ENCODE results near the gene STEEP1.

STEEP1 gene

GRCh38 chrX:119570351-119570835 lies 5.2 kb upstream of the STEEP1 start:
- H3K27me3 Mint-ChIP-seq: no peaks in the 10 kb centered on the region
- H3K36me3 Mint-ChIP-seq (ENCODE audit: low read depth): no peaks in the 10 kb centered on the region
- no peak overlapping the region for H3K4me3 Mint-ChIP-seq
- H3K27ac Mint-ChIP-seq: no peak overlapping the region
- no peaks in the 10 kb centered on the region for H3K9me3 Mint-ChIP-seq
- peaks cover 11% of the 10 kb centered on the region for H3K4me1 Mint-ChIP-seq (ENCODE audit: low read depth)

- H3K9me3 Mint-ChIP-seq: no peaks in the 10 kb centered on the region
- H3K4me3 Mint-ChIP-seq: no peak overlapping the region
- H3K36me3 Mint-ChIP-seq (ENCODE audit: low read depth): peaks cover 19% of the 10 kb centered on the region
- H3K27ac Mint-ChIP-seq: no peak overlapping the region
- peaks cover 16% of the 10 kb centered on the region for H3K4me1 Mint-ChIP-seq (ENCODE audit: low read depth)
- H3K27me3 Mint-ChIP-seq: no peaks in the 10 kb centered on the region
Measured at GRCh38 chrX:119552508-119552907, 12.7 kb downstream of the STEEP1 start.

GRCh38 chrX:119549327-119550016 lies 15.7 kb downstream of the STEEP1 start:
- Mint-ChIP-seq H3K4me3 (no peak overlapping the region), H3K27ac (no peak overlapping the region), H3K36me3 (ENCODE audit: low read depth) (peaks cover 9% of the 10 kb centered on the region), H3K27me3 (no peaks in the 10 kb centered on the region), H3K9me3 (no peaks in the 10 kb centered on the region), H3K4me1 (ENCODE audit: low read depth) (peaks cover 16% of the 10 kb centered on the region)

- Mint-ChIP-seq H3K4me3 (no peak overlapping the region), H3K4me1 (ENCODE audit: low read depth) (no peaks in the 10 kb centered on the region), H3K27ac (no peak overlapping the region), H3K27me3 (no peaks in the 10 kb centered on the region), H3K36me3 (ENCODE audit: low read depth) (peaks cover 15% of the 10 kb centered on the region), H3K9me3 (no peaks in the 10 kb centered on the region)
Measured at GRCh38 chrX:119541188-119541587, 24.0 kb downstream of the STEEP1 start.

GRCh38 chrX:119539872-119540271 lies 25.3 kb downstream of the STEEP1 start:
- Mint-ChIP-seq H3K36me3 (ENCODE audit: low read depth) (peaks cover 15% of the 10 kb centered on the region), H3K9me3 (no peaks in the 10 kb centered on the region), H3K4me1 (ENCODE audit: low read depth) (no peaks in the 10 kb centered on the region), H3K27ac (no peak overlapping the region), H3K4me3 (no peak overlapping the region), H3K27me3 (no peaks in the 10 kb centered on the region)

- Mint-ChIP-seq H3K4me1 (ENCODE audit: low read depth) (no peaks in the 10 kb centered on the region), H3K9me3 (no peaks in the 10 kb centered on the region), H3K4me3 (no peak overlapping the region), H3K27ac (no peak overlapping the region), H3K36me3 (ENCODE audit: low read depth) (peaks cover 18% of the 10 kb centered on the region), H3K27me3 (no peaks in the 10 kb centered on the region)
Measured at GRCh38 chrX:119537487-119537886, 27.7 kb downstream of the STEEP1 start.

GRCh38 chrX:119529345-119530276 lies 35.6 kb downstream of the STEEP1 start:
- H3K4me1 Mint-ChIP-seq (ENCODE audit: low read depth): peaks cover 3% of the 10 kb centered on the region
- H3K9me3 Mint-ChIP-seq: no peaks in the 10 kb centered on the region
- no peak overlapping the region for H3K27ac Mint-ChIP-seq
- peaks cover 9% of the 10 kb centered on the region for H3K36me3 Mint-ChIP-seq (ENCODE audit: low read depth)
- no peaks in the 10 kb centered on the region for H3K27me3 Mint-ChIP-seq
- no peak overlapping the region for H3K4me3 Mint-ChIP-seq

- Mint-ChIP-seq H3K4me3 (no peak overlapping the region), H3K36me3 (ENCODE audit: low read depth) (no peaks in the 10 kb centered on the region), H3K4me1 (ENCODE audit: low read depth) (no peaks in the 10 kb centered on the region), H3K9me3 (no peaks in the 10 kb centered on the region), H3K27me3 (no peaks in the 10 kb centered on the region), H3K27ac (no peak overlapping the region)
Measured at GRCh38 chrX:119523664-119524184, 41.5 kb downstream of the STEEP1 start.

- no peaks in the 10 kb centered on the region for H3K9me3 Mint-ChIP-seq
Measured at GRCh38 chrX:119521246-119521645, 44.0 kb downstream of the STEEP1 start.

GRCh38 chrX:119518371-119518770 lies 46.8 kb downstream of the STEEP1 start:
- H3K36me3 Mint-ChIP-seq (ENCODE audit: low read depth): no peaks in the 10 kb centered on the region

More at GRCh38 chrX:119521246-119521645, 44.0 kb downstream of the STEEP1 start:
- no peaks in the 10 kb centered on the region for H3K4me1 Mint-ChIP-seq (ENCODE audit: low read depth)
- no peak overlapping the region for H3K27ac Mint-ChIP-seq
- H3K4me3 Mint-ChIP-seq: no peak overlapping the region
- no peaks in the 10 kb centered on the region for H3K36me3 Mint-ChIP-seq (ENCODE audit: low read depth)
- no peaks in the 10 kb centered on the region for H3K27me3 Mint-ChIP-seq

GRCh38 chrX:119516157-119516702 lies 49.0 kb downstream of the STEEP1 start:
- Mint-ChIP-seq H3K9me3 (no peaks in the 10 kb centered on the region), H3K36me3 (ENCODE audit: low read depth) (no peaks in the 10 kb centered on the region), H3K4me1 (ENCODE audit: low read depth) (no peaks in the 10 kb centered on the region), H3K4me3 (no peak overlapping the region), H3K27me3 (no peaks in the 10 kb centered on the region), H3K27ac (no peak overlapping the region)

More at GRCh38 chrX:119518371-119518770, 46.8 kb downstream of the STEEP1 start:
- H3K4me3 Mint-ChIP-seq: no peak overlapping the region
- no peaks in the 10 kb centered on the region for H3K4me1 Mint-ChIP-seq (ENCODE audit: low read depth)
- no peaks in the 10 kb centered on the region for H3K9me3 Mint-ChIP-seq
- no peaks in the 10 kb centered on the region for H3K27me3 Mint-ChIP-seq
- H3K27ac Mint-ChIP-seq: no peak overlapping the region

GRCh38 chrX:119512146-119512800 lies 52.9 kb downstream of the STEEP1 start:
- Mint-ChIP-seq H3K27me3 (no peaks in the 10 kb centered on the region), H3K36me3 (ENCODE audit: low read depth) (no peaks in the 10 kb centered on the region), H3K9me3 (no peaks in the 10 kb centered on the region), H3K4me3 (no peak overlapping the region), H3K4me1 (ENCODE audit: low read depth) (peaks cover 3% of the 10 kb centered on the region), H3K27ac (no peak overlapping the region)

- Mint-ChIP-seq H3K4me1 (ENCODE audit: low read depth) (peaks cover 11% of the 10 kb centered on the region), H3K27ac (no peak overlapping the region), H3K9me3 (no peaks in the 10 kb centered on the region), H3K27me3 (no peaks in the 10 kb centered on the region), H3K4me3 (no peak overlapping the region), H3K36me3 (ENCODE audit: low read depth) (no peaks in the 10 kb centered on the region)
Measured at GRCh38 chrX:119507206-119507605, 58.0 kb downstream of the STEEP1 start.

- H3K27me3 Mint-ChIP-seq: no peaks in the 10 kb centered on the region
- no peak overlapping the region for H3K4me3 Mint-ChIP-seq
- peaks cover 16% of the 10 kb centered on the region for H3K4me1 Mint-ChIP-seq (ENCODE audit: low read depth)
- no peaks in the 10 kb centered on the region for H3K36me3 Mint-ChIP-seq (ENCODE audit: low read depth)
- no peaks in the 10 kb centered on the region for H3K9me3 Mint-ChIP-seq
- H3K27ac Mint-ChIP-seq: no peak overlapping the region
Measured at GRCh38 chrX:119505945-119506344, 59.3 kb downstream of the STEEP1 start.
